IPS-NIHi7 (cell line): ENCODE measurements around the gene EGR4.
A peak's percentile ranks its signal among the peaks of the same experiment; 100 is the strongest.

Experiments used
- DNase-seq: peaks from one replicate; pipeline ENCODE4 v3.0.0; 2012; ENCODE audit warnings: mixed read lengths; ENCODE audit errors: extremely low spot score

The EGR4 gene

DNA sequence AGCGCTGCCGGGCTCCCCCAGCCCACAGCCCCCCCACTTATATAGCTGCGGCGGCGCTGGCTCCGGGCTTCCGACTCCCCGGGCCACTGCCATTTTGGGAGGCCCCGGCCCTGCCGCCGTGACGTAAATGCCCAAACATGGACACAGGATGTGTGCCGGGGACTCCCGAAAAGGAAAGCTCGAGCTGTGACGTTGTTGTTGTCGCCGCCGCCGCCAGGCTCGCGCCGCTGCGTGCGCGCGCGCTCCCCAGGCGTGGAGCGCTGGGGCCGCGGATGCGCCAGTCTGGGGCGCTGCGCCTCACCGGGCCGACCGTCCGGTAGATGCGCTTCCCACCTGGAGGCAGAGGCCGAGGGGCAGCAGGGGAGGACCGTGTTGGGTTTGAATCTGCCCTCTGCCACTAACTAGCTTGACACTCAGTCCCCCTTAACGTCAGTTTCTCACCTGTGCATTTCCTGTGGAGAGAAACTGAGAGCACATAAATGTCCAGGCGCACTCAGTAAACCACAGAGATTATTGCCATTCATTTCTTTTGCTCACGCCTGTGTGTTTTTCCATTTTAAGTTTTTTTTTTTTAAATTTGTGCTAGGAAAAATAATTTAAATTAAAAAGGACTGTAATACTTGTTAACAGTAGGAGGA, at the start of gene EGR4:
Gene EGR4, minus strand, starts transcription at position 15 of the 638 bp plus-strand sequence. CDS start 231 bp downstream, outside the sequence.
- peak; percentile 97 for DNase-seq

DNA sequence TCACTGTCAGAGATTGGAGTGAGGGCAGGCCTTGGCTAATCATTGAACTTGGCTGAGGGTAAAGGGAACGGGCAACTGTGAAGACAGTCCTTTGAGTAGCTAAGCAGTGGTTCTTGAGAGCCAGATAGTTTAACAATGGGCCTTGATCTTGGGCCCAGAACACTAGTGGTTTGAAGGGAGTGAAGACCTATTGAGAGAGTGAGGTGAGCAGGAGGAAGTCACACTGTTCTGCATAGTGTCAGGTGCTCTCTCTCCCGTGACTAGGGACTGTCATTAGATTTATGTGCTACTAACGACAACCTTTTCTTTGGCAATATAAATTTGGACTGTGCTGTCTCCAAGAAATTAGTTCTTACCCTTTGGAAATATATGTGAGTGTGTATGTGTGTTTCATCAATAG, 47.7 kb upstream of the EGR4 start:
- no peak for DNase-seq

DNA sequence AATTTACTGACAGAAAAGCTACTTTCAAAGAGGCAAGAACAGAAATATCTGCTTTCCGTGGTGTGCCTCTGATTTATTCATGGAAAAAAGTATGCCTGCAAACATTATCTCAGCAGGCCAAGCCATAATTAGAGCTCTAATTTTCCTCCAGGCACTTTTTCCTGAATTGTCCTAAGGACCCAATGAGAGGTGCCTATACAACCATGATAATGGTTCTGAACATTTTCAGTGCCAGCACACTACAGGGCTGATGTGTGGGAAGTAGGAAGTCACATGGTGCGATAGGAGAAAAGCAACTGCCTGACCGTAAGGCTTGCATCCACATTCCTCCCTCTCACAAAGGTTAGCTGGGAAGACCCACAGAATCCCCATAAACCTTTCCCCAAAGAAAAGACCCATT, 45.9 kb upstream of the EGR4 start:
- DNase-seq: peak; percentile 26

DNA sequence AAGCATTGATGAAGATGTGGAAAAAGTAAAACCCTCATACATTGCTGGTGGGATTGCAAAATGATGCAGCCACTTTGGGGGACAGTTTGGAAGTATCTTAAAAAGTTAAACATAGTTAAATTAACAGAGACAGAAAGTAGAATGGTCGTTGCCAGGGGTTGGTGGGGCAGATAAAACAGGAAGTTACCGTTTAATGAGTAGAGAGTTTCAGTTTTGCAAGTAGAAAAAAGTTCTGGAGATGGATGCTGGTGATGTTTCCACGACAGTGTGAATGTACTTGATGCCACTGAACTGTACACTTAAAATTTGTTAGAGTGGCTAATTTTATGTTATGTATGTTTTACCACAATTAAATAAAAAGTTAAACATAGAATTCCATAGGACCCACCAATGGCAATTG, 44.5 kb upstream of the EGR4 start:
- DNase-seq: no peak

DNA sequence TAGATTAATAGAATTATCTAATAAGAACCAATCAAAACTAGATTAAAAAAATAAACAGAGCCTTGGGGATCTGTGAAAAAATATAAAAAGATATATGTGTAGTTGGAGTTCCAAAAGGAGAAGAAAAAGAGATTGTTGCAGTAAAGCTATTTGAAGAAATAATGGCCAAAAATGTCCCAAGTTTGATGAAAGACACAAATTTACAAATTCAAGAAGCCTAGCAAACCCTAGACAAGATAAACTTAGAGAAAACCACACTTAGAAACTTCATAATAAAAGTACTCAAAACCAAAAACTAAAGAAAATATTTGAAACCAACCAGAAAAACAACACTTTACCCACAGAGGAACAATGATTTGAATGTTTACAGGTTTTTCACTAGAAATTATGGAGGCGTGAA, 41.3 kb upstream of the EGR4 start:
- DNase-seq: no peak

DNA sequence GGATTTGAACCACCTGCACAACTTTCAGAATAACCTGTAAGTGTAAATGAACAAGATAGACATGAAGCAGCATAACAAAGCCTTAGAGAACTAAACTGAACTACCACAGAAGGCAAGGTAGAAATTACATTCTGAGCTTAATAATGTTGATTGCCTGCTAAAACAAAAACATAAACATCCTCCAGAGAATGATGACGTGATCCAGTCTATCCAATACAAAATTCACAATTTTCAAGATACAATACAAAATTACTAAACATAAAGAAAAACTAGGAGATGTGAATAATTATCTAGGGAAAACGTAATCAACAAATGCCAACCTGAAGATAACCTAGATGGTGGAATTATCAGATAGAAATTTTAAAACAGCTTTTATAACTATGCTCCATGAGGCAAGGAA, 40.7 kb upstream of the EGR4 start:
- no peak for DNase-seq

DNA sequence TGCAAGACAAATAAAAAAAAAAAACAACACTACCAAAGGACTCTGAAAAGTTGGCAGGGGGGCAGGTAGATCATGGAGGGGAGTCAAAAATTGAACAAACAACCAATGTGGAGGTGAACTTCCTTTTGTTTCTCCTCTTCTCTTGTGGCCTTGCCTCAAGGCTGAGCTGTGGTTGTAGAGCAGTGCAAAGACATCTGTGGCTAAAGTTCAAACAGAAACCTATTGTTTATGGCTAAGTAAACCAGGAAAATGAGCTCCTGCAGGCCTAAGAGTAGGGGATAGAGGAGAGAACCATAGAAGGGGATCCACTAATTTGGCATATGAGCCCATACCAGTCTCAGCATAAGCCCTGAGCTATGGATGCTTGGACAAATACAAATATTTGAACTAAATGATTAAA, 40.2 kb upstream of the EGR4 start:
- DNase-seq: no peak

DNA sequence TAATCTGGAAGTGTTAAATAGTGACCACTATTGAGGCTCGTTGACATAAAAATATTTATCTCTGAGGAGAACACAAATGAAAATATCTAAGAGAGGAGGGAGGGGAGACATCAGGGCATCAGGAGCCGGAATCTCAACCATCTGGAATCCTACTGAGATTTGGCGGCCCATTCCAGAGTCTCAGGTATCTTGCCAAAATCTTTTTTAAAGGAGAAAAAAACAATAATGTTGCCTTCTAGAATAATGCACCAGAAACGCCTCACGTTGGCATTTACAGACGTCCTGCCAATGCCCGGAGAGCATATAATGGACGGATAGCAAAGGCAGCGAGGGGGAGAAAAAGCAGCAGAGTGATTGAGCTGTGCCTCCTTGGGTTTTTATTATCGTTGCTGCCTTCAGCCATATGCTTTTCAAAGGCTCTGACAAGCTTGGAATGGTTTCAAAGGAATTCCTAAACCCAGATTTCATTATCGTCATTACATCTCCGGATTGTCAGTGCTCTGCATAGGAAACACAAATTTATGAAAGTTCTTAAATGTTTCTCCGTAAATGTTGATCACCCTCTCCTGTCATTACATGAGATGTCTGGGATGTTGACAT, 30.9 kb upstream of the EGR4 start:
- no peak for DNase-seq

DNA sequence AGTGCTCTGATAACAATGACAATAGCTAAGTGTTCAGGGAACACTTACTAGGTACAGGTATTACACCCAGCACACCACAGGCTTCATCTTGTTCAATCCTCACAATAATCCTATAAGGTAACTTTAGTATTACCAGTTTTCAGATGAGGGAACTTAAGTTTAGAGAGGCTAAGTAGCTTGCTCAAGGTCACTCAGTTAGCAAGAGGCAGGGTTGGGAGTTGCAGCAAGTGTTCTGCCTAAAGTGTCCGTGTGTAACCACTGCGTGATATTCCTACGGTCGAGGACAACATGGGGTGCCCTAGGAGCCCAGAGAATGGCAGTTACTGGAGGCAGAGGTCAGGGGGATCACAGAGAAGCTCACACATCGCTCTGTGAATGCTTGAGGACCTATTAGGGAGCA, 30.2 kb upstream of the EGR4 start:
- DNase-seq: no peak

DNA sequence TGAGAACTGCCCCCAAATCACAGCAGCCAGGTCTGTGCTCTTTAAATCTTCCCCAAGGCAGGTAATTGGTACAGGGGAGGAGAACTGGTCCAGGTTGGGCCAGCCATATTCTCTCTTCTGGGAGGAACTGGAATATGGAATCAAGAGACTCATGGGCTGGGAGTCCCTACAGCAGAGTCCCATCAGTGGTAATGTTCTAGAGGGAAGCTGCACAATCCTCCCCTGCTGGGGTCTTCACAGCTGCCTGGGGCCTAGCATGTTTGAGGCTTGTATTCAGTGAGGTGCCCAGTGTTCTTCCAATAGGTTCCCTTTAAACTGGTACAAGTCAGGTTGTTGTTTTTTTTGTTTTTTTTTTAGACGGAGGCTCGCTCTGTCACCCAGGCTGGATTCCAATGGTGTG, 21.1 kb upstream of the EGR4 start:
- DNase-seq: no peak

DNA sequence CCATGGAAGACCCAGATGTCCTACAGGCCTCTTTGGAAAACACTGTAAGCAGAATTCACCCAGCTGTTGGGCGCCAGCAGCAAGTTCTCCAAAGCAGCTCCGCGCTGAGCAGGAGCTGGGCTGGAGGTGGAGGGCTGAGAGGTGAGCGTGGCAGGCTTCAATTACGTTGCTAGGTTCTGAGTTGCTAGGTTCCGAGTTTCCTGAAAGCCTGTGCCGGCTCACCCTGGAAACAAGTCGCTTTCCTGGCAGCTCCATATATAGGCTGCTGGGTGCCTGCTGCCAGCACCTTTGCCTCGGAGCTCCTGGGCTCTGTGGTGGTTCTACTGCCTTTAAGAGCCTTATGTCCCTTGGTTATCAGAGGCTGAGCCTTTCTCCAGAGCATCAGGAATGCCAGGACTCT, 14.4 kb upstream of the EGR4 start:
- DNase-seq: no peak

DNA sequence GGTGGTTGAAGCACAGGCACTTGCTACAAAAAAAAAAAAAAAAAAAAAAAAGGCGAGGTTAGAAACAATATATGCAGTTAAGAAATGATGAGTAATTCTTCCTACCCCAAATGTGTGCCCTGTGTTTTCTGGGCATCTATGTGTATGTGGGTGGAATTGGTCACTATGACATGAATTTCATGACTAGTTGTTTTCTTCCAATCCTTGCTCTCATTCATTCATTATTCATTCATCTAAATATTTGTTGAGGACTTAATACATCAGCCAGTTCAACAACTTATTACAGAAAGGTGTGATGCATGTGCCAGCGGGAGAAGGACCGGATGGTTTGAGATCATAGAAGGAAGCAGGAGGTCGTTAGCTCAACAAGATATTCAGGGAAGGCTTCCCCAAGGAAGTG, 8.3 kb upstream of the EGR4 start:
- DNase-seq: no peak

DNA sequence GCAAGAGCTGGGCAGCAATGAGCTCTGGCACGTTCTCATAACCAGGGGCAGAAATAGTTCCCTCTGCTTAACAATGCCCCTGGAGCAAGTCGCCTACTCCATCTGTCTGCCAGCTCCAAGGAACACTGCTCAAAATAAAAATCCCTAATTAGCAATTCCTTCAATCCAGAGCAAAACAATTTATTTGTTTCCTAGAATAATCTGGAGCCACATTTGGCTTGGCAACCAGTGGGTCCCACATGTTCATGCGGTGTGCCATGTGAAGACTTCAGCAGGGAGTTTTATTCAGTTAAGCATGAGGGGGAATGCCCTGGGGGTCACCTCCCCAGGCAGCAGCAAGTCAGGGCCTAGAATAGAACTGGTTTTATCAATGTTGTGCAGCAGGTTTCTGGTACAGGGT, 7.6 kb upstream of the EGR4 start:
- no peak for DNase-seq

DNA sequence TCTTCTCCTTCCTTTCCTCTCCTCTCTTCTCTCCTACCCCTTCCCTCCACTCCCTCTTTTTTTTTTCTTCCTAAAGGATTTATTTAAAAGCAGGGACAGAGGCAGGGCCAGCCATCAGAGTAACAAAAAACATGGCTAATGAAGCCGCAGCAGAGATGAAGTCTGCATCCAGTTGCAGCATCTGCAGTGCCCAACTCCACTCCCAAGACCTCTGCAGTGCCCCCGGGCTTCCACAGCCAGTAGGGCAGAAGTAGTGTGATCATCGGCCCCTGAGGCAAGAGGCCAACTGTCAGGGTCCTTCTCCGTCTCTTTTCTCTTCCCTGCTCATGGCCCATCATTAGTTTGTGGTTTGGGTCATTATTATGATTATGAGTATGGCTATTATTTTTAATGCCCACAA, 4.2 kb upstream of the EGR4 start:
- DNase-seq: no peak

DNA sequence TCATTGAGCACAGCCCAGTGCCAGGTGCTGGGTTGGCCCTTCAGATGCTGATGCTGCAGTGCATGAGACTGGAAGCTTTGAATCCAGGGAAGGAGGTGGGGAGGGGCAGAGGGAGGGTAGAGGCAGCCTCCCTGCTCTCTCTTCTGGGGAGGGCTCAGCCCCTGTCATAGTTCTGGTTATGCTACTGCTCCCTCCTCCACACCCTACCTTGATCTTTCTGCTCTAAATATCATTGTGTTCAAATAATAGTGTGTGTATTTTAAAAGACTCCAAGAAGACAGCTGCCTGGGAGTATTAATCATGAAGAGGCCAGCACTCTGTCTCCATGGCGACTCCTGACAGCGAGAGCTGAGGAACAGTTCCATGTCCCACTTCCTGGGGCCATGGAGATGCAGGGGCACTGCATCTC, 3.8 kb upstream of the EGR4 start:
- DNase-seq: no peak

DNA sequence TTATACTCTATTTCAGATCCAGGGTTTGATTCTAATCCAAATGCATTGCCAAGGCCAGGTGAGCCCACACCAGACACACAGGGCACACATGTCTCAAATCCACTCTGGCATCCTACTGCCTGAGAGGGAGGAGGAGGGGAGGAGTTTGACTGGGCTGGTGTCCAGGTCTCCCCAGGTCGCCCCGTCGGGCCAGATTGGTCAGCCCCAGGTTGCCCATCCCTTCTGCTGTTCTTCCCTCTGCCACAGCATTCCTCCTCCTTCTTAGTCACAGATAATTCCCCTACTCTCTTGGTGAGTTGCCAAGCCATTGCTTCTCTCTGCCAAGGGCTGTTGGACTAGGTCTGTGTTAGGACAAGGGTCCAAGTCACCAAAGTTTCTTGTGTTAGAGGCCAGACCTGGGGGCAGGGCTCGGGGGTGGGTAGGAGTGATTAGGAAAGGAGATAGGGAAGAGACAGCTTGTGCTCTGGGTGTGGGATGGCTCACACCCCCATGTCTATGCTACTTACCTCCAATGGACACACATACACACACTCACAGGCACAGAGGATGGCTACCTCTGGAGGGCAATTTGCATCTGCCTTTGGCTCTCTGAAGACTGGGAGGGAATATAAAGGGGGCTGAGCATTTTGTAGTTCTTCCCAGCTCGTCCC, 2.5 kb upstream of the EGR4 start:
- DNase-seq: no peak

DNA sequence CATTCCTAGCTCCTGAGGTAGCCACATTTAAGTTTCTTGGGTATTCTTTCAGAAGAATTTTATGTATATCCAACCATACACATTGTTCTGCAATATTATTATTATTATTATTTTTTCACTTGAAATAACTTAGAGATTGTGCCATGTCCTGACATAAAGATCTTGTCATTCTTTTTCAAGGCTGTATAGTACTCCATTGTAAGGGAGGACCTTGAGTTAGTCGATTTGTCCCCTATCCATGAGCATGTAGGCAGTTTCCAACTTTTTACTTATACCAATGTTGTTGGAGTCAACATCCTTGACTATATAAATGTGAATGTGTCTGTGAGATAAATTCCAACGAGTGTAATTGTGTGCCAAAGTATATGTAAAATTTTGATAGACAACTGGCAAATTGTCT, 891 bp upstream of the EGR4 start:
- no peak for DNase-seq

DNA sequence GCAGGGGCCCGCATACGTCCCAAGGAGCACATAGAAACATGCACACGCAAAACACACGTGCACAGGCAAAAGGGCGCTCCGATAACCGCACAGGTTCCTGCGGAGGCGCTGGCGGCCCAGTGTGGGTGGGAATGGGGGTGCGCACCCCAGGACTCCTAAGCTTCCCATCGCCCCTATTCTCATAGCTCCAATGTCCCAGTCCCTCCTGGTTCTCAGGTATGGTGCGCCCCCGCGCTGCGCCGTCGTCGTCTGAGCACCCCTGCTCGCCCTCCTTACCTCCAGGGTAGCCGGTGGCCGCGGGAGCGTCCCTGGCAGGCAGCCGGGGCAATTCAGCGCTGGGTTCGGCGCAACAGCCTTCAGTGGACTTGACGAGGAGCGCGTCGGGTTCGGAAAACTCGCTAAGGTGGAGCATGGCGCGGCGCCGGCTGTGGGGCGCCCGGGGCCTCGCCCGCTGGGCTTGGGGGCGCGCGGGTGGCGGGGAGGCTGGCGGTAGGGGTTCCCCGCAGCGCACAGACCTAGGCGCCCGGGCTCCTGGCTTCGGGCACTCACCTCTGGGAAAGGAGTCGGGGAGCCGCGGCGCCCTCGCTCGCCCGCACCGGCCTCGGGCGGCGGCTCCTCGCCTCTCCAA, 328 bp downstream of the EGR4 start:
- DNase-seq: peak; percentile 36

DNA sequence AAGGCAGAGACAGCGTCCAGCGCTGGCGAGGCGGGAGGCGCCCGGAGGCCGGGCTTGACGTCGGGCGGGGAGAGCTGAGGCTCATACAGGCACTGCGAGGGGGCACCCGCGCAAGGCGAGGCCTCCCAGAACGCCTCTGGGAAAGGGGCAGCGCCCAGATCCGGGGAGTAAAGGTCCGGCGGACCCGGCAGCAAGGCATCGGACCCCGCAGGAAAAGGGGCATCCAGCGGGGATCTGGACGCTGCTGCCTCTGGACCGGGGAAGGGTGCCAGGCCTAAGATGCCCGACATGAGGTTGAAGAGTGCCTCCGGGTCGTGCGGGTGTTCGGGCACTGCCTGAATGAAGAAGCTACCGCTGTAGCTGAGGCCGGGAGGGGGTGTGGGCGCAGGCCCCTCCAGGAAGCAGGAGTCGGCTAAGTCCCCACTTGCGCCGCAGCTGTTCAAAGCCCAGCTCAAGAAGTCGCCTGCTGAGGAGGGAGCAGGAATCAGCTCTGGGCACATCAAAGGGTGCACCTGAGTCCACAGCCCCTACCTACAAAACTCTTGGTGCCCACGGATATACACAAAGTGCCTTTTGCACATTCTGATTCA, 937 bp downstream of the EGR4 start:
- no peak for DNase-seq

DNA sequence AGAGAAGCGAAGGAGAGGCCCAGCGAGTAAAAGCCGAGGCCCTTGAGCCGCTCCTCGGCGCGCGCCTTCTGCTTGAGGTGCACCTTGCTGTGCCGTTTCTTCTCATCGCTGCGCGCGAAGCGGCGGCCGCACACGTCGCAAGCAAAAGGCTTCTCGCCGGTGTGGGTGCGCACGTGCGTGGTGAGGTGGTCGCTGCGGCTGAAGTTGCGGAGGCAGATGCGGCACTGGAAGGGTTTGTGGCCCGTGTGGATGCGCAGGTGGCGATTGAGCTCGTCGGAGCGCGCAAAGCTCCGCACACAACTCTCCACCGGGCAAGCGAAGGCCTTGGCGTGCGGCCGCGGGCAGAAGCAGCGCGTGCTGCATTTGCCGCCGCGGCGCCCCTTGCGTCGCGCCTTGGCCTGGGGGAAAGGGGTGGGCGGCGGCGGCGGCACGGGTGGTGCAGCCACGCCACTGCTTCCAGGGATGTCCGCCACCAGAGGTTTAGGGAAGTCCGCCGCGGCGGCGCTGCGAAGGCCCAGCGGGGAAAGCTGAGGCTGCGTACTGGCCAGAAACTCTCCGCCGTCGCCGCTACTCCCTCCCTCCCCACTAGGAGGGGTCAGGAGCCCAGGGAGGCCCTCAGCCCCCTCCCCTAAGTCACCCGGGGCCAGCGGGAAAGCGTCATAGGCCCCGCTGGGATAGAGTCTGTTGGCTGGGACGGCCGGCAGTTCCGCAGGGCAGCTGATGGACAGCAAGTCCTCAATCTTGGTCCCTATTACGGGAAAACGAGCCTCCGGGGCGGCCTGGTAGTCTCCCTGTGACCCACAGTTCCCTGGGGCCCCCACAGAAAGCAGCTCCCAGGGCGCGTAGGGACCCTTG, 1.7 kb downstream of the EGR4 start:
- DNase-seq: peak; percentile 85

DNA sequence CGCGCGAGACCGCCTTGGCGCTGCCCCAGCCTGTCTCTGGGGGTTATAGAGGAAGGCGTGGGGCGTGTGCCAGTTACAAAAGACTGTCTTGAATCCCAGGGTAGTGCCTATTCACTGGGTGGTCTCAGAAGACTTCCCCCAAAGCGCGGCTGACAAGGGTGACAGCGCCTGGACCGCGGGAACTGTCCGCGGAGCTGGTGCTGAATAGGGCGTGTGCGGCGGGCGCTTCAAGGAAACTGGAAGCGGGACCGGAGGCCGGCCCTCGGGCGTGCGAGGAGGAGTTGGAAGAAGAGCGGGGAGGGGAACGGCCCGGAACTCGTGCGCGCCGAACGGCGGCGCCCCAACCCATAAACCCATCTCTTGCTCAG, 2.3 kb downstream of the EGR4 start:
- DNase-seq: peak; percentile 86
